Measurements from ENCODE around the gene PNPLA5. TPM values are rescaled to one million over a fixed set of nuclear protein-coding genes. Genes with fewer than 3 reads are reported as not detected.

The PNPLA5 gene
- total and polyA plus RNA-seq, 2 of the 13 experiments (the other 11 are each of a cell fraction or from before 2014, with no cell fraction given) = not detected

GRCh38 chr22:43832393-43833265 lies 59.2 kb downstream of the PNPLA5 start (continued):
- TF ChIP-seq, protein P1, sequence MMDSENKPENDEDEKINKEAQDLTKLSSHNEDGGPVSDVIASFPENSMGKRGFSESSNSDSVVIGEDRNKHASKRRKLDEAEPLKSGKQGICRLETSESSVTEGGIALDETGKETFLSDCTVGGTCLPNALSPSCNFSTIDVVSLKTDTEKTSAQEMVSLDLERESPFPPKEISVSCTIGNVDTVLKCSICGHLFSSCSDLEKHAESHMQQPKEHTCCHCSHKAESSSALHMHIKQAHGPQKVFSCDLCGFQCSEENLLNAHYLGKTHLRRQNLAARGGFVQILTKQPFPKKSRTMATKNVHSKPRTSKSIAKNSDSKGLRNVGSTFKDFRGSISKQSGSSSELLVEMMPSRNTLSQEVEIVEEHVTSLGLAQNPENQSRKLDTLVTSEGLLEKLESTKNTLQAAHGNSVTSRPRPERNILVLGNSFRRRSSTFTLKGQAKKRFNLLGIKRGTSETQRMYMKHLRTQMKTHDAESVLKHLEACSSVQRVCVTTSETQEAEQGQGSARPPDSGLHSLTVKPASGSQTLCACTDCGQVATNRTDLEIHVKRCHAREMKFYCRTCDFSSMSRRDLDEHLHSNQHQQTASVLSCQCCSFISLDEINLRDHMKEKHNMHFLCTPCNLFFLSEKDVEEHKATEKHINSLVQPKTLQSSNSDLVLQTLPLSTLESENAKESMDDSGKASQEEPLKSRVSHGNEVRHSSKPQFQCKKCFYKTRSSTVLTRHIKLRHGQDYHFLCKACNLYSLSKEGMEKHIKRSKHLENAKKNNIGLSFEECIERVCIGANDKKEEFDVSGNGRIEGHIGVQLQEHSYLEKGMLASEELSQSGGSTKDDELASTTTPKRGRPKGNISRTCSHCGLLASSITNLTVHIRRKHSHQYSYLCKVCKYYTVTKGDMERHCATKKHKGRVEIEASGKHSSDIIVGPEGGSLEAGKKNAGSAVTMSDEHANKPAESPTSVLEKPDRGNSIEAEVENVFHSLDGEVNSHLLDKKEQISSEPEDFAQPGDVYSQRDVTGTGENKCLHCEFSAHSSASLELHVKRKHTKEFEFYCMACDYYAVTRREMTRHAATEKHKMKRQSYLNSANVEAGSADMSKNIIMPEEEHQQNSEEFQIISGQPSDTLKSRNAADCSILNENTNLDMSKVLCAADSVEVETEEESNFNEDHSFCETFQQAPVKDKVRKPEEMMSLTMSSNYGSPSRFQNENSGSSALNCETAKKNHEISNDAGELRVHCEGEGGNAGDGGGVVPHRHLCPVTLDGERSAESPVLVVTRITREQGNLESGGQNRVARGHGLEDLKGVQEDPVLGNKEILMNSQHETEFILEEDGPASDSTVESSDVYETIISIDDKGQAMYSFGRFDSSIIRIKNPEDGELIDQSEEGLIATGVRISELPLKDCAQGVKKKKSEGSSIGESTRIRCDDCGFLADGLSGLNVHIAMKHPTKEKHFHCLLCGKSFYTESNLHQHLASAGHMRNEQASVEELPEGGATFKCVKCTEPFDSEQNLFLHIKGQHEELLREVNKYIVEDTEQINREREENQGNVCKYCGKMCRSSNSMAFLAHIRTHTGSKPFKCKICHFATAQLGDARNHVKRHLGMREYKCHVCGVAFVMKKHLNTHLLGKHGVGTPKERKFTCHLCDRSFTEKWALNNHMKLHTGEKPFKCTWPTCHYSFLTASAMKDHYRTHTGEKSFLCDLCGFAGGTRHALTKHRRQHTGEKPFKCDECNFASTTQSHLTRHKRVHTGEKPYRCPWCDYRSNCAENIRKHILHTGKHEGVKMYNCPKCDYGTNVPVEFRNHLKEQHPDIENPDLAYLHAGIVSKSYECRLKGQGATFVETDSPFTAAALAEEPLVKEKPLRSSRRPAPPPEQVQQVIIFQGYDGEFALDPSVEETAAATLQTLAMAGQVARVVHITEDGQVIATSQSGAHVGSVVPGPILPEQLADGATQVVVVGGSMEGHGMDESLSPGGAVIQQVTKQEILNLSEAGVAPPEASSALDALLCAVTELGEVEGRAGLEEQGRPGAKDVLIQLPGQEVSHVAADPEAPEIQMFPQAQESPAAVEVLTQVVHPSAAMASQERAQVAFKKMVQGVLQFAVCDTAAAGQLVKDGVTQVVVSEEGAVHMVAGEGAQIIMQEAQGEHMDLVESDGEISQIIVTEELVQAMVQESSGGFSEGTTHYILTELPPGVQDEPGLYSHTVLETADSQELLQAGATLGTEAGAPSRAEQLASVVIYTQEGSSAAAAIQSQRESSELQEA (CRISPR knock-in tag; IDR thresholded peaks at IDR 0.05; ENCODE audit: not compliant biosample characterization) = no peak
- no peak for TF ChIP-seq SCMH1 (CRISPR knock-in tag; IDR thresholded peaks at IDR 0.05; ENCODE audit: borderline replicate concordance)
- TF ChIP-seq MIER2 (CRISPR knock-in tag; IDR thresholded peaks at IDR 0.05) = no peak
- TF ChIP-seq, protein P2, sequence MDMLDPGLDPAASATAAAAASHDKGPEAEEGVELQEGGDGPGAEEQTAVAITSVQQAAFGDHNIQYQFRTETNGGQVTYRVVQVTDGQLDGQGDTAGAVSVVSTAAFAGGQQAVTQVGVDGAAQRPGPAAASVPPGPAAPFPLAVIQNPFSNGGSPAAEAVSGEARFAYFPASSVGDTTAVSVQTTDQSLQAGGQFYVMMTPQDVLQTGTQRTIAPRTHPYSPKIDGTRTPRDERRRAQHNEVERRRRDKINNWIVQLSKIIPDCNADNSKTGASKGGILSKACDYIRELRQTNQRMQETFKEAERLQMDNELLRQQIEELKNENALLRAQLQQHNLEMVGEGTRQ (IDR thresholded peaks at IDR 0.05; ENCODE audit: low read depth, low read length) = no peak
- TF ChIP-seq, protein P2 (CRISPR knock-in tag; IDR thresholded peaks at IDR 0.05; ENCODE audit: borderline replicate concordance) = no peak
- TF ChIP-seq ZNF44 (CRISPR knock-in tag; IDR thresholded peaks at IDR 0.05) = no peak
- TF ChIP-seq ZNF652 (CRISPR knock-in tag; IDR thresholded peaks at IDR 0.05; ENCODE audit: borderline replicate concordance, low read depth) = no peak
- no peak for TF ChIP-seq WIZ (CRISPR knock-in tag; IDR thresholded peaks at IDR 0.05)
- TF ChIP-seq STAG1 (CRISPR knock-in tag; IDR thresholded peaks at IDR 0.05) = no peak
- no peak for TF ChIP-seq ZNF124 (CRISPR knock-in tag; IDR thresholded peaks at IDR 0.05)
- TF ChIP-seq ZNF30 (CRISPR knock-in tag; IDR thresholded peaks at IDR 0.05) = no peak
- TF ChIP-seq PRPF4 (IDR thresholded peaks at IDR 0.05; ENCODE audit: low read depth, low read length, poor library complexity, severe bottlenecking) = no peak

All from HepG2 (cell line).